Smooth muscle cell (in vitro differentiated cells): Measurements from ENCODE around the gene TMEM212. TPM values are rescaled to one million over a fixed set of nuclear protein-coding genes. Genes with fewer than 3 reads are reported as not detected.

Experiments
- DNase-seq: peaks from one replicate; lab custom pipeline; 2025; ENCODE audit not compliant: unreplicated experiment; lab: John Stamatoyannopoulos, UW
- H2AFZ ChIP-seq: fragments of 200-600 bp; sonication (generic); 2 replicates; pipeline ENCODE4 v1.6.0; 2016; ENCODE audit warnings: antibody characterized with exemption, low read depth, mild to moderate bottlenecking
- H3F3A ChIP-seq: fragments of 200-600 bp; sonication (generic); 2 replicates; pipeline ENCODE4 v1.6.0; 2017; ENCODE audit warnings: antibody characterized with exemption, low read depth
- H3K27ac ChIP-seq: fragments of 200-600 bp; sonication (generic); 2 replicates; pipeline ENCODE4 v1.5.1; 2016; ENCODE audit warnings: low read depth, mild to moderate bottlenecking
- H3K27me3 ChIP-seq: fragments of 200-600 bp; sonication (generic); 2 replicates; pipeline ENCODE4 v1.6.1; 2016; ENCODE audit warnings: low read depth, mild to moderate bottlenecking
- H3K36me3 ChIP-seq: fragments of 200-600 bp; sonication (generic); 2 replicates; pipeline ENCODE4 v1.5.1; 2016; ENCODE audit warnings: low read depth
- H3K4me1 ChIP-seq: fragments of 200-600 bp; sonication (generic); 2 replicates; pipeline ENCODE4 v1.5.1; 2016; ENCODE audit warnings: low read depth
- H3K4me2 ChIP-seq: fragments of 200-600 bp; sonication (generic); 2 replicates; pipeline ENCODE4 v1.6.0; 2016; ENCODE audit warnings: mild to moderate bottlenecking
- H3K4me3 ChIP-seq: fragments of 200-600 bp; sonication (generic); 2 replicates; pipeline ENCODE4 v1.5.1; 2016; ENCODE audit warnings: mild to moderate bottlenecking
- H3K79me2 ChIP-seq: fragments of 200-600 bp; sonication (generic); 2 replicates; pipeline ENCODE4 v1.6.0; 2016; ENCODE audit warnings: low read depth, mild to moderate bottlenecking
- H3K9ac ChIP-seq: fragments of 200-600 bp; sonication (generic); 2 replicates; pipeline ENCODE4 v1.6.0; 2016; ENCODE audit warnings: low read depth
- H3K9me3 ChIP-seq: fragments of 200-600 bp; sonication (generic); replicated peaks from 2 replicates; pipeline ENCODE4 v1.5.1; 2016; ENCODE audit warnings: low read depth
- H4K20me1 ChIP-seq: fragments of 200-600 bp; sonication (generic); 2 replicates; pipeline ENCODE4 v1.6.0; 2016; ENCODE audit warnings: low read depth
- WGBS: methylation state at CpG from one replicate; pipeline ENCODE4 v1.1.7; 2016; ENCODE audit warnings: low lambda C conversion rate; 5-methylcytosine and 5-hydroxymethylcytosine counted together
- polyA plus RNA-seq: library from polyadenylated mRNA; unstranded; fragments of >200 nt; fragmentation: Nextera tagmentation; extraction: Ambion mirVana; gene quantifications from 2 replicates; pipeline ENCODE4 v1.2.1, GENCODE V29; 2016
- total RNA-seq: library from RNA; depleted of rRNA; stranded (reverse); fragments of >200 nt; gene quantifications from 2 replicates; pipeline ENCODE4 v1.2.3, GENCODE V29; 2014
- TF ChIP-seq, protein P1 (sequence below): fragments of 200-600 bp; sonication (generic); IDR thresholded peaks from 2 replicates; pipeline ENCODE4 v1.5.1; 2017; ENCODE audit warnings: borderline replicate concordance, mild to moderate bottlenecking, antibody characterized with exemption; ENCODE audit not compliant: insufficient read depth, poor library complexity, severe bottlenecking

Gene TMEM212
- total and polyA plus RNA-seq, 2 experiments from 2014 or later, result not detected

DNA sequence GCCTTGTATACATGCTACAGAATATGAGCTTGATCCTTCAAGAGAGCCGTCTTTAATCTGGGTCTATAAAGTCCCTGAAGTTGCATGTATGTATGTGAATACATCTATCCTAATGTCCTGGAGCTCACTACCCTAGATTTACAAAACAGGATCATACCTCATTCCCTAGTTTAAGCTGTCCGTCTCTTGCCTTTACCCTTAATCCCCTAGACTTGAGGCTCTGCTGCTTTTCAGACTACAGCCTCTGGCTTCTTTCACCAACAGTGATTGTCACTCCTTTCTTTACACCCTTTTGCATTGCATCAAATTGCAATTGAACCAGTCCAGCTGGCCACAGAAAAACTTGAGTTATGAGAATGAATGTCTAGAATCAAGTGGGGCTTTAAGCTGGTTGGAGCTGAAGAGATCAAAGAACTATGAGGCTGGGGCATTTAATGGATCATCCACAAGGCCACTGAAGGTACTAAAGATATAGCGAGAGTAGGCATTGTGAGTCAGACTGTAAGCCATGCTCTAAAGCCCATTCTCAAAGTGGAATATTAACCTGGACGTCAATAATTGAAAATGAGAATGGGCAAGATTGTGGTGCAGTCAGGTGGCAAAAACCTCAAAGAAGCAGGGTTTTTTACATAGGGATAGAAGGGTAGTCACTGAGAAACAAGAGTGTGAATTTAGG lies 20.6 kb upstream of the TMEM212 start:
- WGBS, result 21% methylated on average over 4 of the region's 4 CpGs
- no peaks in the 10 kb centered on the region for H3K27me3 ChIP-seq
- no peak overlapping the region for H3K4me2 ChIP-seq
- no peak overlapping the region for H3K9ac ChIP-seq
- TF ChIP-seq, protein P1, sequence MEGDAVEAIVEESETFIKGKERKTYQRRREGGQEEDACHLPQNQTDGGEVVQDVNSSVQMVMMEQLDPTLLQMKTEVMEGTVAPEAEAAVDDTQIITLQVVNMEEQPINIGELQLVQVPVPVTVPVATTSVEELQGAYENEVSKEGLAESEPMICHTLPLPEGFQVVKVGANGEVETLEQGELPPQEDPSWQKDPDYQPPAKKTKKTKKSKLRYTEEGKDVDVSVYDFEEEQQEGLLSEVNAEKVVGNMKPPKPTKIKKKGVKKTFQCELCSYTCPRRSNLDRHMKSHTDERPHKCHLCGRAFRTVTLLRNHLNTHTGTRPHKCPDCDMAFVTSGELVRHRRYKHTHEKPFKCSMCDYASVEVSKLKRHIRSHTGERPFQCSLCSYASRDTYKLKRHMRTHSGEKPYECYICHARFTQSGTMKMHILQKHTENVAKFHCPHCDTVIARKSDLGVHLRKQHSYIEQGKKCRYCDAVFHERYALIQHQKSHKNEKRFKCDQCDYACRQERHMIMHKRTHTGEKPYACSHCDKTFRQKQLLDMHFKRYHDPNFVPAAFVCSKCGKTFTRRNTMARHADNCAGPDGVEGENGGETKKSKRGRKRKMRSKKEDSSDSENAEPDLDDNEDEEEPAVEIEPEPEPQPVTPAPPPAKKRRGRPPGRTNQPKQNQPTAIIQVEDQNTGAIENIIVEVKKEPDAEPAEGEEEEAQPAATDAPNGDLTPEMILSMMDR, result no peak
- no peaks in the 10 kb centered on the region for H3K9me3 ChIP-seq
- peaks cover 8% of the 10 kb centered on the region for H3K4me1 ChIP-seq
- DNase-seq, result no peak
- H2AFZ ChIP-seq, result no peak overlapping the region
- no peaks in the 10 kb centered on the region for H3K79me2 ChIP-seq
- no peaks in the 10 kb centered on the region for H3K36me3 ChIP-seq
- H3K27ac ChIP-seq, result peak overlapping the region; percentile 53
- no peaks in the 10 kb centered on the region for H4K20me1 ChIP-seq
- H3K4me3 ChIP-seq, result no peak overlapping the region
- peaks cover 21% of the 10 kb centered on the region for H3F3A ChIP-seq

DNA sequence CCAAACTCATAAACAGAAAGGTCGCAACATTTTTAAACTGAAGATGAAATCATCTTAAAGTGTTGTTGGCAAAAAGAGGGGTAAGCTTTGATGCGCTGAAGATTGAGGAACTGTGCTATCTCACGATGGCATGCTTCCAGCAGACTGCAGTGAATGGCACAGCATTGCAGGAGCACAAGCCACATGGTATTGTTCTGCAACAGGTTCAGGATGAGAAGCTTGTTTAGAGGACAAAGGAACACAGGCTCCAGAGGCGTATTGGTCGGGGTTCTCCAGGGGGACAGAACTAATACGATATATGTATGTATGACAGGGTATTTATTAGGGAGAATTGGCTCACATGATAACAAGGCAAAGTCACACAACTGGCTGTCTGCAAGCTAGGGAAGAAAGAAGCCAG lies 19.0 kb upstream of the TMEM212 start:
- H3K27ac ChIP-seq, result peak overlapping the region; percentile 36
- no peaks in the 10 kb centered on the region for H3K27me3 ChIP-seq
- TF ChIP-seq, protein P1, result no peak
- no peaks in the 10 kb centered on the region for H4K20me1 ChIP-seq
- DNase-seq, result no peak
- no peaks in the 10 kb centered on the region for H3K9me3 ChIP-seq
- no peak overlapping the region for H2AFZ ChIP-seq
- H3K36me3 ChIP-seq, result no peaks in the 10 kb centered on the region
- peaks cover 8% of the 10 kb centered on the region for H3K4me1 ChIP-seq
- H3K9ac ChIP-seq, result no peak overlapping the region
- 81% methylated on average over 6 of the region's 6 CpGs for WGBS
- no peaks in the 10 kb centered on the region for H3K79me2 ChIP-seq
- H3K4me2 ChIP-seq, result no peak overlapping the region
- peaks cover 26% of the 10 kb centered on the region for H3F3A ChIP-seq
- no peak overlapping the region for H3K4me3 ChIP-seq

GRCh38 chr3:171824824-171825221 lies 18.3 kb upstream of the TMEM212 start:
- Histone ChIP-seq H4K20me1 (no peaks in the 10 kb centered on the region), H3F3A (peaks cover 26% of the 10 kb centered on the region), H3K36me3 (no peaks in the 10 kb centered on the region), H3K4me2 (peak overlapping the region; percentile 65), H3K4me1 (peaks cover 8% of the 10 kb centered on the region), H3K9ac (peak overlapping the region; percentile 9), H3K27me3 (no peaks in the 10 kb centered on the region), H3K27ac (peak overlapping the region; percentile 80), H3K4me3 (no peak overlapping the region), H3K79me2 (no peaks in the 10 kb centered on the region), H3K9me3 (no peaks in the 10 kb centered on the region), H2AFZ (no peak overlapping the region)
- no peak for DNase-seq
- 41% methylated on average over 7 of the region's 7 CpGs for WGBS
- TF ChIP-seq, protein P1, result no peak
